CD4-positive, alpha-beta memory T cell (primary cell): ENCODE results near the gene SACS. TPM values are rescaled to one million over a fixed set of nuclear protein-coding genes. Genes with fewer than 3 reads are reported as not detected.
A peak's percentile ranks its signal among the peaks of the same experiment; 100 is the strongest.
"Not testable (repeated sequence)": the region's sequence is repeated elsewhere in the genome, so short reads cannot be mapped to it uniquely, and the experiment has no call there.

Experiments
- CTCF ChIA-PET: fragments of 350-600 bp; sonication (Branson Sonifier 250); formaldehyde crosslinking; loops from one replicate; lab custom pipeline; 2021; ENCODE audit warnings: inconsistent platforms; ENCODE audit not compliant: partially characterized antibody; lab: Charles Lee
- POLR2A ChIA-PET: fragments of 350-600 bp; sonication (Branson Sonifier 250); formaldehyde crosslinking; loops from one replicate; lab custom pipeline; 2021; ENCODE audit not compliant: partially characterized antibody; lab: Charles Lee
- DNase-seq, 5 donors: peaks; one replicate each; pipeline versions ENCODE4 v3.0.0 to v3.0.0-alpha.2; 2020 to 2022; ENCODE audit warnings: mixed read lengths in 1 of 5
- H3K27ac ChIP-seq: one replicate; pipeline ENCODE4 v1.7.0; 2013; ENCODE audit warnings: low read depth, low read length
- H3K27me3 ChIP-seq: 2 replicates; pipeline ENCODE4 v1.7.0; 2013; ENCODE audit warnings: mild to moderate bottlenecking, low read length, moderate library complexity; ENCODE audit not compliant: insufficient read depth
- H3K36me3 ChIP-seq: 2 replicates; pipeline ENCODE4 v1.7.0; 2013; ENCODE audit warnings: mild to moderate bottlenecking, low read length, moderate library complexity; ENCODE audit not compliant: insufficient read depth
- H3K4me1 ChIP-seq: 2 replicates; pipeline ENCODE4 v1.7.0; 2013; ENCODE audit warnings: mild to moderate bottlenecking, low read length, moderate library complexity; ENCODE audit not compliant: insufficient read depth
- H3K4me3 ChIP-seq, 2 donors: one replicate each; pipeline ENCODE4 v1.7.0; 2013; ENCODE audit warnings: low read length in 2 of 2, mild to moderate bottlenecking in 1 of 2
- H3K9me3 ChIP-seq, 2 donors: one replicate each; pipeline ENCODE4 v1.7.0; 2013; ENCODE audit warnings: low read length in 2 of 2, control low read depth in 1 of 2; ENCODE audit not compliant: control insufficient read depth in 1 of 2
- H3K27ac Mint-ChIP-seq, 7 donors: one replicate each; pipeline ENCODE4 v1.8.0; 2020 to 2021; ENCODE audit warnings: mixed read lengths in 7 of 7, mild to moderate bottlenecking in 6 of 7, inconsistent platforms in 3 of 7, moderate library complexity in 3 of 7
- H3K27me3 Mint-ChIP-seq, 2 donors: one replicate each; pipeline ENCODE4 v1.8.0; 2020 to 2021; ENCODE audit warnings: mixed read lengths in 2 of 2
- H3K36me3 Mint-ChIP-seq, 2 donors: one replicate each; pipeline ENCODE4 v1.8.0; 2020 to 2021; ENCODE audit warnings: mixed read lengths in 2 of 2, inconsistent platforms in 1 of 2, mild to moderate bottlenecking in 1 of 2
- H3K4me1 Mint-ChIP-seq, 4 donors: one replicate each; pipeline ENCODE4 v1.8.0; 2020 to 2021; ENCODE audit warnings: mixed read lengths in 4 of 4, mild to moderate bottlenecking in 1 of 4
- H3K4me3 Mint-ChIP-seq, 8 donors: one replicate each; pipeline ENCODE4 v1.8.0; 2020 to 2021; ENCODE audit warnings: mixed read lengths in 8 of 8, mild to moderate bottlenecking in 7 of 8, moderate library complexity in 6 of 8, inconsistent platforms in 3 of 8
- H3K9me3 Mint-ChIP-seq, 8 donors: one replicate each; pipeline ENCODE4 v1.8.0; 2020 to 2021; ENCODE audit warnings: mixed read lengths in 8 of 8, mild to moderate bottlenecking in 5 of 8, inconsistent platforms in 3 of 8, moderate library complexity in 1 of 8
- intact Hi-C: fragments of 100-400 bp; cut with micrococcal nuclease; formaldehyde crosslinking; loops from one replicate; pipeline ENCODE4 v1.15.1; 2023
- polyA plus RNA-seq, 2 donors: library from polyadenylated mRNA; unstranded; fragments of 300-500 nt; fragmentation: Illumina TruSeq; gene quantifications; one replicate each; pipeline ENCODE4 v1.2.3, GENCODE V29; 2021
- total RNA-seq, 2 experiments: library from RNA; stranded (reverse); gene quantifications; one replicate each; pipeline ENCODE4 v1.2.3, GENCODE V29; 2021

Gene SACS
- total and polyA plus RNA-seq, 4 experiments from 2014 or later: 5.2 to 32.8 (median 18.3) TPM

GRCh38 chr13:23323946-23324709 lies 109.4 kb downstream of the SACS start:
- intact Hi-C loops: no loop called here
- H3K27me3 Mint-ChIP-seq: no peaks in the 10 kb centered on the region
- peaks cover 0 to 4% of the 10 kb centered on the region in 2 donors for H3K36me3 Mint-ChIP-seq
- CTCF ChIA-PET: no interaction called here
- H3K9me3 ChIP-seq: no peaks in the 10 kb centered on the region
- POLR2A ChIA-PET: no interaction called here
- no peak overlapping the region for H3K4me3 Mint-ChIP-seq
- H3K4me1 ChIP-seq: peaks cover 17% of the 10 kb centered on the region
- H3K9me3 Mint-ChIP-seq: peaks cover 0 to 11% (median 3%) of the 10 kb centered on the region in 8 donors
- H3K4me1 Mint-ChIP-seq: peaks cover 9 to 32% (median 13%) of the 10 kb centered on the region in 4 donors
- H3K36me3 ChIP-seq: no peaks in the 10 kb centered on the region
- H3K27me3 ChIP-seq: no peaks in the 10 kb centered on the region
- H3K4me3 ChIP-seq: no peak overlapping the region
- H3K27ac Mint-ChIP-seq: no peak overlapping the region
- no peak for DNase-seq
- H3K27ac ChIP-seq: no peak overlapping the region

- intact Hi-C loops: no loop called here
- CTCF ChIA-PET: no interaction called here
These were observed 110.9 kb downstream of the SACS start for GRCh38 chr13:23322353-23323336.

DNA sequence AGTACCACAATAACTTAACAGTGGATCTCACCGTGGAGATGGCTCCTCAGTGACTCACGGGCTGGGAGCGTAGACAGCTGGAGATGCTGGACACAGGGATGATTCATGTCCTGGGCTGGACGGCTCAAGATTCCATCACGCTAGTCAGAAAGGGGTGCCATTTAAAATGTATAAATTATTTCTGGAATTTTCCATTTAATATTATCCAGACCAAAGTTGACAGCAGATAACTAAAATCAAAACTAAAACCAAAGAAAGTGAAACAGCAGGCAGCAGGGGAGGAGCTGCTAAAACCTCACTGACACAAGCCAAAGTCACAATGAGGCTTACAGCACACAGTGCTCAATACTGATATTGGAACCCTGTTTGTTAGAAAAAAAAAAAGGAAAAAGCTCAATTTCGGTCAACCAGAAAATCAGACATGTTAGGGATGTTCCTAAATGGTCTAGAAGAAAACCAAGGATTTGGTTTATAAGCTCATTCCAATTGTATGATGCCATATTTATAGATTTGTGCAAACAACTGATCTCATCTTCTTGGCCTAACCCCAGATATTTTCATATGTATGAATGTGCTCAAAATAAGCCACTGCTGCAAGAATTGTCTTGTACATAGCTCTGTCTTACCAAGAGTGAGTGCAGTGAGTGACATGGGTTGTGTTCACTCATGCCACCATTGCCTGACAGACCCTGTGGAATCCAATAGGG lies 111.8 kb downstream of the SACS start:
- Mint-ChIP-seq H3K27me3 (no peaks in the 10 kb centered on the region), H3K4me3 (peak overlapping the region; percentile 86 to 97 (median 90)), H3K4me1 (peaks cover 11 to 32% (median 13%) of the 10 kb centered on the region in 4 donors), H3K36me3 (peaks cover 0 to 4% of the 10 kb centered on the region in 2 donors), H3K27ac (peak overlapping the region; percentile 62 to 92 (median 87)), H3K9me3 (peaks cover 0 to 2% (median 0%) of the 10 kb centered on the region in 8 donors)
- Histone ChIP-seq H3K4me3 (peak overlapping the region in 1 of 2 donors; percentile 53), H3K4me1 (peaks cover 17% of the 10 kb centered on the region), H3K27ac (peak overlapping the region; percentile 45), H3K9me3 (no peaks in the 10 kb centered on the region), H3K36me3 (no peaks in the 10 kb centered on the region), H3K27me3 (no peaks in the 10 kb centered on the region)
- POLR2A ChIA-PET: interaction anchor here (0.6 to 1.4 kb wide), 2 partner anchors 54 to 439 kb away, joined by 3 to 4 read pairs; no protein-coding TSS in a partner anchor
- DNase-seq: peak in 2 of 5 donors; percentile 4 to 11
- CTCF ChIA-PET: interaction anchor here (1.2 kb wide), 1 partner anchor 8 kb away, joined by 3 read pairs; no protein-coding TSS in a partner anchor
- intact Hi-C loops: no loop called here

More at GRCh38 chr13:23322353-23323336, 110.9 kb downstream of the SACS start:
- H3K9me3 ChIP-seq: no peaks in the 10 kb centered on the region
- no peak overlapping the region for H3K4me3 ChIP-seq
- Mint-ChIP-seq H3K27me3 (no peaks in the 10 kb centered on the region), H3K4me3 (peak overlapping the region in 4 of 8 donors; percentile 22 to 97 (median 92)), H3K27ac (peak overlapping the region in 5 of 7 donors; percentile 36 to 87 (median 53)), H3K4me1 (peaks cover 11 to 32% (median 13%) of the 10 kb centered on the region in 4 donors), H3K36me3 (peaks cover 0 to 4% of the 10 kb centered on the region in 2 donors), H3K9me3 (peaks cover 0 to 7% (median 3%) of the 10 kb centered on the region in 8 donors)
- DNase-seq: no peak
- peaks cover 17% of the 10 kb centered on the region for H3K4me1 ChIP-seq
- POLR2A ChIA-PET: interaction anchor here (0.6 to 1.4 kb wide), 2 partner anchors 53 to 438 kb away, joined by 3 to 4 read pairs; no protein-coding TSS in a partner anchor
- no peaks in the 10 kb centered on the region for H3K27me3 ChIP-seq
- H3K36me3 ChIP-seq: no peaks in the 10 kb centered on the region
- H3K27ac ChIP-seq: no peak overlapping the region

GRCh38 chr13:23320926-23321534 lies 112.5 kb downstream of the SACS start:
- CTCF ChIA-PET: interaction anchor here (1.2 kb wide), 1 partner anchor 9 kb away, joined by 3 read pairs; no protein-coding TSS in a partner anchor
- peaks cover 11 to 32% (median 13%) of the 10 kb centered on the region in 4 donors for H3K4me1 Mint-ChIP-seq
- no peak for DNase-seq
- no peaks in the 10 kb centered on the region for H3K9me3 ChIP-seq
- no peaks in the 10 kb centered on the region for H3K36me3 ChIP-seq
- POLR2A ChIA-PET: interaction anchor here (1.4 kb wide), 1 partner anchor 55 kb away, joined by 4 read pairs; no protein-coding TSS in a partner anchor
- H3K9me3 Mint-ChIP-seq: peaks cover 0 to 1% (median 0%) of the 10 kb centered on the region in 8 donors
- intact Hi-C loops: no loop called here
- H3K27me3 ChIP-seq: no peaks in the 10 kb centered on the region
- H3K27ac Mint-ChIP-seq: peak overlapping the region; percentile 62 to 92 (median 87)
- H3K4me3 Mint-ChIP-seq: peak overlapping the region; percentile 86 to 97 (median 90)
- peaks cover 17% of the 10 kb centered on the region for H3K4me1 ChIP-seq
- H3K4me3 ChIP-seq: peak overlapping the region in 1 of 2 donors; percentile 53
- peak overlapping the region; percentile 45 for H3K27ac ChIP-seq
- H3K27me3 Mint-ChIP-seq: no peaks in the 10 kb centered on the region
- H3K36me3 Mint-ChIP-seq: peaks cover 0 to 4% of the 10 kb centered on the region in 2 donors

DNA sequence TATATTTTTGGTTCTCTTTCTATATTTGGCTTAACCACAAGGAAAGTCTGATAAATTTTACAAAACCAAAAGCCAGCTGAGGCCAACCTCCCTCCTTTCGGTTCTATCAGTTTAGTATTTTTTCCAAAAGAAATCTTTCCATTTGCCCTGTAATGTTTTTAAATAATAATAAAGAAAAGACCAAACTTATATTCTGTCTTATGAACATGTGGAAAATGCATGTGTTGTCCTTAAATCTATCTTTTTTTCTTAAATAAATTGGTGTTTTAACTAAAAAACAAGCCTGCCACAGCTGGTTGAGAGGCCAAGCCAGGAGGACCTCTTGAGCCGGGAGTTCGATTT lies 113.6 kb downstream of the SACS start:
- intact Hi-C loops: no loop called here
- Mint-ChIP-seq H3K4me3 (peak overlapping the region in 1 of 8 donors; percentile 2), H3K27me3 (no peaks in the 10 kb centered on the region), H3K9me3 (no peaks in the 10 kb centered on the region), H3K36me3 (peaks cover 0 to 4% of the 10 kb centered on the region in 2 donors), H3K4me1 (peaks cover 11 to 32% (median 13%) of the 10 kb centered on the region in 4 donors), H3K27ac (no peak overlapping the region)
- peaks cover 17% of the 10 kb centered on the region for H3K4me1 ChIP-seq
- no peak overlapping the region for H3K4me3 ChIP-seq
- no peaks in the 10 kb centered on the region for H3K27me3 ChIP-seq
- H3K9me3 ChIP-seq: no peaks in the 10 kb centered on the region
- CTCF ChIA-PET: interaction anchor here (1.2 kb wide), 1 partner anchor 10 kb away, joined by 3 read pairs; no protein-coding TSS in a partner anchor
- no peak overlapping the region for H3K27ac ChIP-seq
- no peak for DNase-seq
- POLR2A ChIA-PET: no interaction called here
- no peaks in the 10 kb centered on the region for H3K36me3 ChIP-seq

DNA sequence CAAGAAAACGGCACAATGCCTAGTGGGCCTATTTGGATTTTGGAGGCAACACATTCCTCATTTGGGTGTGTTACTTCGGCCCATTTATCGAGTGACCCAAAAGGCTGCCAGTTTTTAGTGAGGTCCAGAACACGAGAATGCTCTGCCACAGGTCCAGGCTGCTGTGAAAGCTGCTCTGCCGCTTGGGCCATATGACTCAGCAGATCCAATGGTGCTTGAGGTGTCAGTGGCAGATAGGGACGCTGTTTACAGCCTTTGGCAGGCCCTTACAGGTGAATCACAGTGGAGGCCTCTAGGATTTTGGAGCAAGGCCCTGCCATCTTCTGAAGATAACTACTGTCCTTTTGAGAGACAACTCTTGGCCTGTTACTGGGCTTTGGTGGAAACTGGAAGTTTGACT lies 118.7 kb downstream of the SACS start:
- CTCF ChIA-PET, H3K4me1 Mint-ChIP-seq, H3K4me3 ChIP-seq, H3K9me3 ChIP-seq, H3K4me3 Mint-ChIP-seq, POLR2A ChIA-PET, intact Hi-C loops, H3K4me1 ChIP-seq, H3K36me3 ChIP-seq, DNase-seq, H3K27ac ChIP-seq, H3K36me3 Mint-ChIP-seq, H3K27me3 ChIP-seq, H3K27ac Mint-ChIP-seq, H3K27me3 Mint-ChIP-seq, H3K9me3 Mint-ChIP-seq: not testable (repeated sequence)
